K562 (cell line): Measurements from ENCODE around the gene TK1. TPM values are rescaled to one million over a fixed set of nuclear protein-coding genes. Genes with fewer than 3 reads are reported as not detected.

Source experiments
- AFF1 ChIP-seq, 2 experiments: fragments of 450-650 bp; IDR thresholded peaks; 2 replicates each; pipeline ENCODE4 v1.6.1; 2018; ENCODE audit warnings: mild to moderate bottlenecking in 2 of 2, low read depth in 1 of 2; ENCODE audit not compliant: partially characterized antibody in 2 of 2
- ARHGAP35 ChIP-seq: fragments of 450-650 bp; IDR thresholded peaks from 2 replicates; pipeline ENCODE4 v1.6.1; 2018; ENCODE audit not compliant: partially characterized antibody
- E2F8 ChIP-seq: fragments of 450-650 bp; IDR thresholded peaks from 2 replicates; pipeline ENCODE4 v1.7.1; 2018; ENCODE audit warnings: mild to moderate bottlenecking, low read depth; ENCODE audit not compliant: partially characterized antibody
- FOXA1 ChIP-seq: fragments of 450-650 bp; IDR thresholded peaks from 2 replicates; pipeline ENCODE4 v1.6.1; 2016; ENCODE audit warnings: mild to moderate bottlenecking, borderline replicate concordance
- GMEB1 ChIP-seq: fragments of 250-450 bp; sonication (Bioruptor Pico); IDR thresholded peaks from 2 replicates; pipeline ENCODE4 v1.4.0; 2020; ENCODE audit warnings: mild to moderate bottlenecking
- KAT7 ChIP-seq: sonication (generic); formaldehyde crosslinking; IDR thresholded peaks from 2 replicates; pipeline ENCODE4 v1.8.0; 2022; ENCODE audit warnings: missing genetic modification reagents, mild to moderate bottlenecking, borderline replicate concordance
- LCOR ChIP-seq: sonication (generic); formaldehyde crosslinking; IDR thresholded peaks from 2 replicates; pipeline ENCODE4 v1.8.0; 2022; ENCODE audit warnings: mild to moderate bottlenecking, missing genetic modification reagents
- NUFIP1 ChIP-seq: fragments of 450-650 bp; IDR thresholded peaks from 2 replicates; pipeline ENCODE4 v1.6.1; 2018; ENCODE audit not compliant: partially characterized antibody
- POLR2AphosphoS2 ChIP-seq: IDR thresholded peaks from 2 replicates; pipeline ENCODE4 v1.6.1; 2012; ENCODE audit warnings: low read length, improper control_type of control experiment
- RBM25 ChIP-seq: fragments of 200-400 bp; formaldehyde crosslinking; IDR thresholded peaks from 2 replicates; pipeline ENCODE4 v1.6.1; 2018; ENCODE audit warnings: low read length, low read depth, moderate library complexity; ENCODE audit not compliant: severe bottlenecking
- SMAD2 ChIP-seq: fragments of 150-350 bp; IDR thresholded peaks from 2 replicates; pipeline ENCODE4 v1.6.1; 2014; ENCODE audit warnings: low read depth, mild to moderate bottlenecking, low read length
- TAF7 ChIP-seq: fragments of 450-650 bp; IDR thresholded peaks from 2 replicates; pipeline ENCODE4 v1.6.1; 2016; ENCODE audit warnings: missing genetic modification characterization, missing compliant biosample characterization
- TCF7L2 ChIP-seq: fragments of 150-350 bp; IDR thresholded peaks from 2 replicates; pipeline ENCODE4 v1.6.1; 2016; ENCODE audit warnings: low read depth, mild to moderate bottlenecking, low read length, moderate library complexity
- TEAD1 ChIP-seq, 2 experiments: fragments of 450-650 bp in 1 of 2; sonication (generic) in 1 of 2; formaldehyde crosslinking; IDR thresholded peaks; 2 replicates each; pipeline versions ENCODE4 v1.4.0 to v1.8.0; 2020 to 2022; ENCODE audit warnings: mild to moderate bottlenecking in 2 of 2, missing genetic modification reagents in 1 of 2
- ZC3H4 ChIP-seq: sonication (generic); formaldehyde crosslinking; IDR thresholded peaks from 2 replicates; pipeline ENCODE4 v1.9.0; 2021; ENCODE audit warnings: missing genetic modification reagents, borderline replicate concordance
- ZNF146 ChIP-seq: IDR thresholded peaks from one replicate; pipeline ENCODE4 v1.6.1; 2018; ENCODE audit warnings: missing compliant biosample characterization; ENCODE audit not compliant: unreplicated experiment
- ZNF740 ChIP-seq, 3 experiments: fragments of 200-800 bp in 1 of 3; sonication (Bioruptor generic) in 1 of 3; sonication (generic) in 1 of 3; formaldehyde crosslinking in 1 of 3; IDR thresholded peaks; 2 replicates each; pipeline versions ENCODE4 v1.6.1 to v1.8.0; 2016 to 2022; ENCODE audit warnings: mild to moderate bottlenecking in 2 of 3, missing compliant biosample characterization in 2 of 3, missing genetic modification characterization in 2 of 3, missing genetic modification reagents in 1 of 3
- polyA plus RNA-seq, 8 experiments: library from polyadenylated mRNA; depleted of rRNA in 4 of 8; stranded (reverse) in 5 of 8; unstranded in 3 of 8; fragments of >200 nt; fragmentation: Nextera tagmentation in 2 of 8; fragmentation: Illumina TruSeq in 1 of 8; extraction: Ambion mirVana in 2 of 8; extraction: Trizol in 1 of 8; gene quantifications; 2 replicates each; pipeline versions ENCODE4 v1.2.1 to v1.2.3, GENCODE V29; 2011 to 2014; ENCODE audit warnings: inconsistent platforms in 1 of 8, missing spikeins in 1 of 8
- total RNA-seq, 7 experiments: library from RNA; depleted of rRNA in 6 of 7; stranded (reverse); fragments of >200 nt in 6 of 7; fragmentation: Illumina TruSeq in 2 of 7; extraction: Trizol in 2 of 7; gene quantifications; 2 replicates each; pipeline versions ENCODE4 v1.2.1 to v1.2.3, GENCODE V29; 2011 to 2021; ENCODE audit warnings: low replicate concordance in 1 of 7

TK1 gene
- total and polyA plus RNA-seq, 9 of the 15 experiments (the other 6 are each of a cell fraction or from before 2014, with no cell fraction given), result 8.4 to 280 (median 103) TPM

GRCh38 chr17:78137392-78138203, 49.3 kb downstream of the TK1 start (continued):
- TF ChIP-seq AFF1 (IDR thresholded peaks at IDR 0.05; ENCODE audit: low read depth in 1 of 2, partially characterized antibody in 2 of 2) (no peak), E2F8 (peak; percentile 25), POLR2AphosphoS2 (no peak), ZNF146 (CRISPR knock-in tag) (no peak), GMEB1 (no peak), KAT7 (CRISPR knock-in tag) (peak; percentile 88; the same call in 1 of the 2 replicates), TCF7L2 (no peak), ARHGAP35 (no peak), SMAD2 (no peak), TAF7 (tag) (no peak; the same call in 1 of the 2 replicates), TEAD1 (CRISPR knock-in tag; IDR thresholded peaks at IDR 0.05) (peak; percentile 21 to 93; a peak in 2 of 4 replicates), ZC3H4 (no peak), RBM25 (no peak), NUFIP1 (no peak), ZNF740 (CRISPR knock-in tag; IDR thresholded peaks at IDR 0.05) (peak; percentile 79), ZNF740 (tag; IDR thresholded peaks at IDR 0.05) (0 out of 4 replicates have a peak, but pooled peaks of 1 of the 2 experiments have one; percentile 36), FOXA1 (no peak), LCOR (CRISPR knock-in tag) (peak; percentile 77; the same call in 1 of the 2 replicates)
